Naive thymus-derived CD8-positive, alpha-beta T cell (primary cell): ENCODE data around the gene SH3GLB2. TPM values are rescaled to one million over a fixed set of nuclear protein-coding genes. Genes with fewer than 3 reads are reported as not detected.
A peak's percentile ranks its signal among the peaks of the same experiment; 100 is the strongest.
"Not testable (repeated sequence)": the region's sequence is repeated elsewhere in the genome, so short reads cannot be mapped to it uniquely, and the experiment has no call there.

Experiments
- ATAC-seq, 2 donors: fragments of 150-1000 bp; cut with Tn5 transposase in 1 of 2; sonication (Bioruptor Pico), chemical (Tn5 transposase) in 1 of 2; 1 replicate in 1 of 2; 2 replicates in 1 of 2; pipeline ENCODE4 v1.10.0; 2021; ENCODE audit warnings: mild to moderate bottlenecking in 2 of 2, moderate library complexity in 2 of 2
- POLR2A ChIA-PET: fragments of 350-600 bp; sonication (Branson Sonifier 250); formaldehyde crosslinking; loops from one replicate; lab custom pipeline; 2021; ENCODE audit warnings: antibody characterized with exemption; lab: Charles Lee
- DNase-seq, 10 donors: peaks; one replicate each; pipeline versions ENCODE4 v3.0.0 to v3.0.0-alpha.2; 2020 to 2022
- H3K27ac Mint-ChIP-seq, 10 donors: one replicate each; pipeline ENCODE4 v1.8.0; 2020 to 2022; ENCODE audit warnings: mild to moderate bottlenecking in 10 of 10, mixed read lengths in 10 of 10, moderate library complexity in 4 of 10, inconsistent platforms in 1 of 10
- H3K27me3 Mint-ChIP-seq, 5 donors: one replicate each; pipeline ENCODE4 v1.8.0; 2021 to 2022; ENCODE audit warnings: mixed read lengths in 5 of 5
- H3K36me3 Mint-ChIP-seq, 3 donors: one replicate each; pipeline ENCODE4 v1.8.0; 2020 to 2022; ENCODE audit warnings: mixed read lengths in 3 of 3, mild to moderate bottlenecking in 2 of 3, inconsistent platforms in 1 of 3
- H3K4me1 Mint-ChIP-seq, 4 donors: one replicate each; pipeline ENCODE4 v1.8.0; 2021 to 2022; ENCODE audit warnings: mixed read lengths in 4 of 4
- H3K4me3 Mint-ChIP-seq, 10 donors: one replicate each; pipeline ENCODE4 v1.8.0; 2020 to 2022; ENCODE audit warnings: mild to moderate bottlenecking in 10 of 10, mixed read lengths in 10 of 10, moderate library complexity in 6 of 10, inconsistent platforms in 1 of 10
- H3K9me3 Mint-ChIP-seq, 9 donors: one replicate each; pipeline ENCODE4 v1.8.0; 2020 to 2022; ENCODE audit warnings: mixed read lengths in 9 of 9, mild to moderate bottlenecking in 3 of 9, inconsistent platforms in 1 of 9, moderate library complexity in 1 of 9
- polyA plus RNA-seq, 3 donors: library from polyadenylated mRNA; unstranded; fragments of 300-500 nt; fragmentation: Illumina TruSeq; gene quantifications; one replicate each; pipeline ENCODE4 v1.2.3, GENCODE V29; 2021
- total RNA-seq, 8 experiments: library from RNA in 2 of 8; stranded (reverse) in 2 of 8; gene quantifications; one replicate each; pipeline ENCODE4 v1.2.3 and lab custom pipeline; 2021 to 2026

Gene SH3GLB2
- total and polyA plus RNA-seq, 5 experiments from 2014 or later = 21.7 to 113 (median 40.9) TPM

- no peak for ATAC-seq
- Mint-ChIP-seq H3K36me3 (peaks cover 8 to 97% (median 24%) of the 10 kb centered on the region in 3 donors), H3K27me3 (no peaks in the 10 kb centered on the region), H3K27ac (peak overlapping the region in 4 of 10 donors; percentile 26 to 57 (median 40)), H3K4me1 (no peaks in the 10 kb centered on the region), H3K9me3 (no peaks in the 10 kb centered on the region), H3K4me3 (no peak overlapping the region)
- no peak for DNase-seq
- POLR2A ChIA-PET = no interaction called here
Observed at GRCh38 chr9:128972956-128973355, 55.2 kb downstream of the SH3GLB2 start.

- Mint-ChIP-seq H3K27ac (no peak overlapping the region), H3K36me3 (peaks cover 8 to 84% (median 20%) of the 10 kb centered on the region in 3 donors), H3K27me3 (no peaks in the 10 kb centered on the region), H3K4me3 (no peak overlapping the region), H3K4me1 (peaks cover 0 to 1% (median 0%) of the 10 kb centered on the region in 4 donors), H3K9me3 (no peaks in the 10 kb centered on the region)
- ATAC-seq (no peak), DNase-seq (no peak)
- POLR2A ChIA-PET = interaction anchor here (0.6 kb wide), 1 partner anchor 61 kb away, joined by 3 read pairs; no protein-coding TSS in a partner anchor
Observed at GRCh38 chr9:128969491-128969890, 58.6 kb downstream of the SH3GLB2 start.

GRCh38 chr9:128961403-128961802 lies 66.7 kb downstream of the SH3GLB2 start:
- not testable (repeated sequence) for H3K4me3 Mint-ChIP-seq
- H3K36me3 Mint-ChIP-seq = peaks cover 0 to 82% (median 5%) of the 10 kb centered on the region in 3 donors

More at GRCh38 chr9:128961403-128961802, 66.7 kb downstream of the SH3GLB2 start:
- H3K27me3 Mint-ChIP-seq, ATAC-seq, DNase-seq, H3K27ac Mint-ChIP-seq, H3K9me3 Mint-ChIP-seq, H3K4me1 Mint-ChIP-seq: not testable (repeated sequence)
- POLR2A ChIA-PET = interaction anchor here (0.6 kb wide), 1 partner anchor 1045 kb away, joined by 3 read pairs; no protein-coding TSS in a partner anchor

Other genes with a start within 250 kb of the SH3GLB2 start
- gene TBC1D13, start 241.1 kb downstream of the SH3GLB2 start, total RNA-seq = 10 to 100 TPM; 29.9 to 36.3 TPM
- 10 to 100 TPM; 20.2 to 34.8 (median 22.2) TPM for gene TBC1D13, start 241.1 kb downstream of the SH3GLB2 start, polyA plus RNA-seq
- 10 to 100 TPM; 15.0 to 15.8 TPM for gene ENDOG, start 209.8 kb downstream of the SH3GLB2 start, total RNA-seq
- 10 to 100 TPM; 16.3 to 34.0 (median 19.0) TPM for gene ENDOG, start 209.8 kb downstream of the SH3GLB2 start, polyA plus RNA-seq
- 10 to 100 TPM; 60.4 to 67.1 TPM for gene SPOUT1, start 198.5 kb downstream of the SH3GLB2 start, total RNA-seq
- gene SPOUT1, start 198.5 kb downstream of the SH3GLB2 start, polyA plus RNA-seq = 10 to 100 TPM; 46.7 to 55.6 (median 50.0) TPM
- 10 to 100 TPM; 15.1 to 15.9 TPM for gene KYAT1, start 146.4 kb downstream of the SH3GLB2 start, total RNA-seq
- 10 to 100 TPM in 2 of 3 donors, 1 to 10 TPM in 1; 9.3 to 10.8 (median 10.4) TPM for gene KYAT1, start 146.4 kb downstream of the SH3GLB2 start, polyA plus RNA-seq
- gene LRRC8A, start 146.2 kb downstream of the SH3GLB2 start, total RNA-seq = 10 to 100 TPM; 27.5 to 29.4 TPM
- 10 to 100 TPM; 17.4 to 36.7 (median 22.1) TPM for gene LRRC8A, start 146.2 kb downstream of the SH3GLB2 start, polyA plus RNA-seq
- 1 to 10 TPM; 6.9 to 8.2 TPM for gene PHYHD1, start 107.3 kb downstream of the SH3GLB2 start, total RNA-seq
- gene PHYHD1, start 107.3 kb downstream of the SH3GLB2 start, polyA plus RNA-seq = 1 to 10 TPM; 2.6 to 7.4 (median 6.2) TPM
- 10 to 100 TPM; 10.3 to 11.1 TPM for gene DOLK, start 80.7 kb downstream of the SH3GLB2 start, total RNA-seq
- 1 to 10 TPM; 9.0 to 9.2 (median 9.1) TPM for gene DOLK, start 80.7 kb downstream of the SH3GLB2 start, polyA plus RNA-seq
- 10 to 100 TPM; 68.8 to 79.6 TPM for gene NUP188, start 80.6 kb downstream of the SH3GLB2 start, total RNA-seq
- gene NUP188, start 80.6 kb downstream of the SH3GLB2 start, polyA plus RNA-seq = 10 to 100 TPM; 21.9 to 36.8 (median 29.8) TPM
- gene MIGA2, start 8.3 kb upstream of the SH3GLB2 start, total RNA-seq = 10 to 100 TPM; 77.9 to 88.3 TPM
- gene MIGA2, start 8.3 kb upstream of the SH3GLB2 start, polyA plus RNA-seq = 10 to 100 TPM in 1 of 3 donors, 1 to 10 TPM in 2; 5.9 to 11.3 (median 7.2) TPM
- 10 to 100 TPM in 1 of 2 experiments, 1 to 10 TPM in 1; 9.5 to 11.1 TPM for gene DOLPP1, start 52.8 kb upstream of the SH3GLB2 start, total RNA-seq
- 1 to 10 TPM; 5.7 to 7.9 (median 7.1) TPM for gene DOLPP1, start 52.8 kb upstream of the SH3GLB2 start, polyA plus RNA-seq
- 10 to 100 TPM; 10.9 to 11.3 TPM for gene CRAT, start 82.5 kb upstream of the SH3GLB2 start, total RNA-seq
- 10 to 100 TPM; 10.7 to 15.5 (median 11.9) TPM for gene CRAT, start 82.5 kb upstream of the SH3GLB2 start, polyA plus RNA-seq
- 10 to 100 TPM; 59.7 to 60.6 TPM for gene PTPA, start 83.1 kb upstream of the SH3GLB2 start, total RNA-seq
- gene PTPA, start 83.1 kb upstream of the SH3GLB2 start, polyA plus RNA-seq = 10 to 100 TPM; 13.7 to 15.5 (median 14.2) TPM
- 1 to 10 TPM; 7.5 to 8.8 TPM for gene IER5L, start 149.9 kb upstream of the SH3GLB2 start, total RNA-seq
- under 1 TPM in 2 of 3 donors, not detected in 1; 0.05 to 0.49 TPM for gene IER5L, start 149.9 kb upstream of the SH3GLB2 start, polyA plus RNA-seq